Liver (tissue), 3 donors: ENCODE results near the gene DPM1.

Experiments used
- ATF3 ChIP-seq: IDR thresholded peaks from 2 replicates; pipeline ENCODE4 v1.6.1; 2016; ENCODE audit warnings: antibody characterized with exemption
- GABPA ChIP-seq, 2 donors: IDR thresholded peaks in 1 of 2; conservative IDR thresholded peaks in 1 of 2; 2 replicates each; pipeline ENCODE4 v1.6.1; 2016; ENCODE audit warnings: antibody characterized with exemption in 2 of 2, mild to moderate bottlenecking in 1 of 2, moderate library complexity in 1 of 2
- HNF4G ChIP-seq: IDR thresholded peaks from 2 replicates; pipeline ENCODE4 v1.6.1; 2016; ENCODE audit warnings: antibody characterized with exemption
- MAX ChIP-seq: IDR thresholded peaks from 2 replicates; pipeline ENCODE4 v1.6.1; 2016; ENCODE audit warnings: antibody characterized with exemption
- REST ChIP-seq: IDR thresholded peaks from 2 replicates; pipeline ENCODE4 v1.6.1; 2016; ENCODE audit warnings: antibody characterized with exemption, mild to moderate bottlenecking
- TF ChIP-seq, protein P1 (sequence below): fragments of 150-350 bp; IDR thresholded peaks from 2 replicates; pipeline ENCODE4 v1.5.1; 2017; ENCODE audit warnings: improper control_type of control experiment, low read depth, low read length; ENCODE audit not compliant: missing input control
- donor health status: healthy.
- donor health status: healthy.

GRCh38 chr20:50983321-50983720 is 25.0 kb upstream of the DPM1 start:
- TF ChIP-seq, protein P1, sequence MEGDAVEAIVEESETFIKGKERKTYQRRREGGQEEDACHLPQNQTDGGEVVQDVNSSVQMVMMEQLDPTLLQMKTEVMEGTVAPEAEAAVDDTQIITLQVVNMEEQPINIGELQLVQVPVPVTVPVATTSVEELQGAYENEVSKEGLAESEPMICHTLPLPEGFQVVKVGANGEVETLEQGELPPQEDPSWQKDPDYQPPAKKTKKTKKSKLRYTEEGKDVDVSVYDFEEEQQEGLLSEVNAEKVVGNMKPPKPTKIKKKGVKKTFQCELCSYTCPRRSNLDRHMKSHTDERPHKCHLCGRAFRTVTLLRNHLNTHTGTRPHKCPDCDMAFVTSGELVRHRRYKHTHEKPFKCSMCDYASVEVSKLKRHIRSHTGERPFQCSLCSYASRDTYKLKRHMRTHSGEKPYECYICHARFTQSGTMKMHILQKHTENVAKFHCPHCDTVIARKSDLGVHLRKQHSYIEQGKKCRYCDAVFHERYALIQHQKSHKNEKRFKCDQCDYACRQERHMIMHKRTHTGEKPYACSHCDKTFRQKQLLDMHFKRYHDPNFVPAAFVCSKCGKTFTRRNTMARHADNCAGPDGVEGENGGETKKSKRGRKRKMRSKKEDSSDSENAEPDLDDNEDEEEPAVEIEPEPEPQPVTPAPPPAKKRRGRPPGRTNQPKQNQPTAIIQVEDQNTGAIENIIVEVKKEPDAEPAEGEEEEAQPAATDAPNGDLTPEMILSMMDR: no peak
- no peak for TF ChIP-seq ATF3
- TF ChIP-seq MAX: no peak
- TF ChIP-seq REST: no peak
- no peak for TF ChIP-seq GABPA (IDR thresholded peaks at IDR 0.05 in 1 of 2, conservative IDR thresholded peaks at IDR 0.05 in 1 of 2)
- no peak for TF ChIP-seq HNF4G
